SU-DHL-6 (cell line): ENCODE data around the gene NTF3.

Source experiments
- H2AFZ ChIP-seq: fragments of 200-600 bp; sonication (generic); 2 replicates; pipeline ENCODE4 v1.6.1; 2014; ENCODE audit warnings: low read depth, mild to moderate bottlenecking, moderate library complexity, mixed read lengths, antibody characterized with exemption, low read length; ENCODE audit not compliant: severe bottlenecking
- H3F3A ChIP-seq: fragments of 200-600 bp; shearing (Covaris generic); 2 replicates; pipeline ENCODE4 v1.6.0; 2016; ENCODE audit warnings: antibody characterized with exemption, mild to moderate bottlenecking; ENCODE audit not compliant: insufficient read depth
- H3K27ac ChIP-seq: fragments of 200-600 bp; sonication (generic); 2 replicates; pipeline ENCODE4 v1.5.1; 2016; ENCODE audit warnings: low read depth, mild to moderate bottlenecking, low read length, moderate library complexity, mixed read lengths
- H3K27me3 ChIP-seq: fragments of 200-600 bp; sonication (generic), shearing (Covaris generic); 2 replicates; pipeline ENCODE4 v1.6.0; 2014; ENCODE audit warnings: mild to moderate bottlenecking, low read length
- H3K36me3 ChIP-seq: fragments of 200-600 bp; sonication (generic); 2 replicates; pipeline ENCODE4 v1.6.1; 2014; ENCODE audit warnings: mild to moderate bottlenecking, low read length, mixed read lengths
- H3K4me2 ChIP-seq: fragments of 300-600, 200-600 bp; shearing (Covaris generic), sonication (generic); 2 replicates; pipeline ENCODE4 v1.6.0; 2014; ENCODE audit warnings: low read length, low read depth, mild to moderate bottlenecking; ENCODE audit not compliant: poor library complexity, severe bottlenecking
- H3K4me3 ChIP-seq: fragments of 200-600 bp; sonication (generic); 2 replicates; pipeline ENCODE4 v1.5.1; 2014; ENCODE audit warnings: antibody characterized with exemption, low read length, mild to moderate bottlenecking, mixed read lengths; ENCODE audit not compliant: insufficient read depth, poor library complexity, severe bottlenecking
- H3K79me2 ChIP-seq: fragments of 200-600 bp; sonication (generic); 2 replicates; pipeline ENCODE4 v1.6.1; 2014; ENCODE audit warnings: mild to moderate bottlenecking, low read length, moderate library complexity; ENCODE audit not compliant: insufficient read depth
- H3K9ac ChIP-seq: fragments of 200-600 bp; sonication (generic); 2 replicates; pipeline ENCODE4 v1.7.0; 2014; ENCODE audit warnings: mild to moderate bottlenecking, low read length
- H3K9me2 ChIP-seq: fragments of 200-600 bp; sonication (generic); replicated peaks from 2 replicates; pipeline ENCODE4 v1.6.1; 2014; ENCODE audit warnings: low read length; ENCODE audit not compliant: insufficient read depth
- H3K9me3 ChIP-seq: fragments of 200-600 bp; sonication (generic); 2 replicates; pipeline ENCODE4 v1.6.1; 2014; ENCODE audit warnings: low read length, mixed read lengths; ENCODE audit not compliant: insufficient read depth
- H4K20me1 ChIP-seq: fragments of 200-600 bp; sonication (generic); 2 replicates; pipeline ENCODE4 v1.6.1; 2014; ENCODE audit warnings: low read depth, mild to moderate bottlenecking, antibody characterized with exemption, low read length, moderate library complexity, mixed read lengths
- CTCF ChIP-seq: fragments of 200-600 bp; sonication (generic); IDR thresholded peaks from one replicate; pipeline ENCODE4 v1.5.1; 2017; ENCODE audit warnings: antibody characterized with exemption, mild to moderate bottlenecking, low read length, moderate library complexity; ENCODE audit not compliant: insufficient read depth, poor library complexity, severe bottlenecking
- EZH2phosphoT487 ChIP-seq: fragments of 200-600 bp; sonication (generic), shearing (Covaris generic); conservative IDR thresholded peaks from 2 replicates; pipeline ENCODE4 v1.6.1; 2018; ENCODE audit warnings: mild to moderate bottlenecking, antibody characterized with exemption, low read length, moderate library complexity, mixed read lengths

The NTF3 gene

DNA sequence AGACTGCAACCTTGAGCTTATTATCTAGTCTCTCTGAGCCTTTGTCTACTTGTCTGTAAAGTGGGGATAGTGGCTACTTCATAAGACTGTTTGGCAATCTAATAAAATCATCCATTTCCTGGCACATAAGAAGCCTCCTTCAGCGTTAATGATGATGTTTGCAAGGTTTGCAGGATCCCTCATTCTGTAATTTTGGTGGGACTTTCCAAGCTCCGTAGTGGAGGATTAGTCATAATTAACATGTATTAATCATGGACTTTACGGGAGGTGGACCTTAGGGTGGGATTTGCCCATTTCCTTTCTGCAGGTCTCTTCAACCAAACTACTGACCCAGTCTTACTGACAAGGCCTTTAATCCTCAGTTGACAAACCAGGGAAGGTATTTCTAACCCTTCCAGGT is 66.2 kb downstream of the NTF3 start:
- H3K9me3 ChIP-seq, result no peaks in the 10 kb centered on the region
- no peaks in the 10 kb centered on the region for H3F3A ChIP-seq
- H3K4me3 ChIP-seq, result no peak overlapping the region
- H3K27ac ChIP-seq, result no peak overlapping the region
- H3K27me3 ChIP-seq, result no peaks in the 10 kb centered on the region
- no peak overlapping the region for H2AFZ ChIP-seq
- H3K4me2 ChIP-seq, result no peak overlapping the region
- H3K79me2 ChIP-seq, result no peaks in the 10 kb centered on the region
- no peaks in the 10 kb centered on the region for H4K20me1 ChIP-seq
- H3K9ac ChIP-seq, result no peak overlapping the region
- TF ChIP-seq EZH2phosphoT487, result no peak
- TF ChIP-seq CTCF, result no peak
- no peaks in the 10 kb centered on the region for H3K36me3 ChIP-seq
- no peaks in the 10 kb centered on the region for H3K9me2 ChIP-seq

- H3K27me3 ChIP-seq, result no peaks in the 10 kb centered on the region
- no peak overlapping the region for H2AFZ ChIP-seq
- TF ChIP-seq EZH2phosphoT487 (no peak), CTCF (no peak)
- no peaks in the 10 kb centered on the region for H3K9me2 ChIP-seq
- no peaks in the 10 kb centered on the region for H3F3A ChIP-seq
- no peak overlapping the region for H3K4me2 ChIP-seq
- no peaks in the 10 kb centered on the region for H4K20me1 ChIP-seq
- H3K9me3 ChIP-seq, result no peaks in the 10 kb centered on the region
- no peak overlapping the region for H3K27ac ChIP-seq
- H3K36me3 ChIP-seq, result no peaks in the 10 kb centered on the region
- no peak overlapping the region for H3K4me3 ChIP-seq
- H3K79me2 ChIP-seq, result no peaks in the 10 kb centered on the region
- H3K9ac ChIP-seq, result no peak overlapping the region
Measured at GRCh38 chr12:5498806-5499205, 66.9 kb downstream of the NTF3 start.

DNA sequence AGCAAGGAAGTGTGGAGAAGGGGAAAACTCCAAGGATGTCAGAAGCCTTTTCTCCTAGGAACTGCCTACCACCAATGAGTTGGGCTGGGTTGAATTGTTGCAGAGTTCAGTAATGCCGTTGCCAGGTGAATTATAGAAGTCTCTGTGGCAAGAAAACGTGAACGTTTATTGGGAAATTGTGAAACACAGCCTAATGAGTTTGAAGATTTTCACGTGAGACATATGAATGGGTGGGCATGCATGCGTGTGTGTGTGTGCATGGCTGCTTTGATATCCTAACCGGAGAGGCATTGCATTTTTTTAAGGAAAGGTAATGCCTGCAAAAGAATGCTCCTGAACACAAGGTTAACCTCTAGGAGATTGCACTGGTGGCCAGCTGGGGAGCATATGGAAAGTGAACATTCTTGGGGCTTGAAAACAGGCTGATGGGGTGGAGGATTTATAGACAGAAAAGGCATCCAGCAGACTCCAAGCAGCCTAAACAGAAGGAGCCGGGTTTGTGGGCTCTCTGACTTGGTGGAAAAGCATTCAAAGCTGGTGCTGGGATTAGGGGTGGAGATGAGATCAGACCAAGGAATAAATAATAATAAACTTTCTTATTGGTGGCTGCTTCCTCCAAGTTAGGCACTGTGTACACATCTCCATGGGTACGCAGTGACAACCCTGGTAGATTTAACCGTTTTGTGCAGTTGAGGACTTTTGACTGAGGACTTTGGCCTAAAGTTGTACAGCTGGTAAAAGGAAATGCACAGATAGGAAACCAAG is 67.8 kb downstream of the NTF3 start:
- Histone ChIP-seq H3K9me2 (no peaks in the 10 kb centered on the region), H3K27ac (no peak overlapping the region), H4K20me1 (no peaks in the 10 kb centered on the region), H3K36me3 (no peaks in the 10 kb centered on the region), H3K9me3 (no peaks in the 10 kb centered on the region), H3K9ac (no peak overlapping the region), H3K27me3 (no peaks in the 10 kb centered on the region), H3K79me2 (no peaks in the 10 kb centered on the region), H3K4me2 (no peak overlapping the region), H2AFZ (no peak overlapping the region), H3K4me3 (no peak overlapping the region), H3F3A (no peaks in the 10 kb centered on the region)
- TF ChIP-seq EZH2phosphoT487 (no peak), CTCF (no peak)
